Upper lobe of left lung (tissue), 6 donors: ENCODE results near the gene PRRG2. TPM values are rescaled to one million over a fixed set of nuclear protein-coding genes. Genes with fewer than 3 reads are reported as not detected.

Source experiments
- ATAC-seq, 2 donors: fragments of 200-7000 bp; cut with Tn5 transposase; one replicate each; pipeline ENCODE4 v1.9.1; 2022; ENCODE audit warnings: mild to moderate bottlenecking in 2 of 2, moderate library complexity in 2 of 2; ENCODE audit not compliant: low FRiP score in 2 of 2
- DNase-seq, 2 donors: peaks; one replicate each; pipeline ENCODE4 v3.0.0-alpha.2; 2019 to 2020
- H3K27ac ChIP-seq, 4 donors: fragments of 200-600 bp; sonication (generic); one replicate each; pipeline ENCODE4 v1.5.1; 2016 to 2019
- H3K27me3 ChIP-seq, 4 donors: fragments of 200-600 bp; sonication (generic); one replicate each; pipeline ENCODE4 v1.5.1; 2017 to 2019
- H3K36me3 ChIP-seq, 4 donors: fragments of 200-600 bp; sonication (generic); one replicate each; pipeline ENCODE4 v1.5.1; 2016 to 2019
- H3K4me1 ChIP-seq, 4 donors: fragments of 200-600 bp; sonication (generic); one replicate each; pipeline ENCODE4 v1.5.1; 2018 to 2019
- H3K4me3 ChIP-seq, 4 donors: fragments of 200-600 bp; sonication (generic); one replicate each; pipeline ENCODE4 v1.5.1; 2017 to 2019; ENCODE audit warnings: mild to moderate bottlenecking in 2 of 4, moderate library complexity in 1 of 4
- H3K9me3 ChIP-seq, 4 donors: fragments of 200-600 bp; sonication (generic); one replicate each; pipeline ENCODE4 v1.5.1; 2018 to 2019
- EP300 ChIP-seq, 4 donors: sonication (generic); formaldehyde crosslinking; IDR thresholded peaks; one replicate each; pipeline ENCODE4 v1.5.1; 2017; ENCODE audit warnings: antibody characterized with exemption in 4 of 4, control low read depth in 2 of 4
- POLR2A ChIP-seq, 4 donors: fragments of 450-650 bp; IDR thresholded peaks; one replicate each; pipeline ENCODE4 v1.5.1; 2016 to 2017; ENCODE audit warnings: antibody characterized with exemption in 4 of 4, mild to moderate bottlenecking in 2 of 4
- POLR2AphosphoS5 ChIP-seq, 2 donors: sonication (generic); formaldehyde crosslinking; IDR thresholded peaks; one replicate each; pipeline ENCODE4 v1.5.1; 2017; ENCODE audit warnings: antibody characterized with exemption in 2 of 2
- WGBS, 2 donors: methylation state at CpG; one replicate each; pipeline ENCODE4 v1.1.5; 2017 to 2018; 5-methylcytosine and 5-hydroxymethylcytosine counted together
- total RNA-seq, 6 donors: library from RNA; depleted of rRNA in 4 of 6; stranded (reverse); fragments of >200 nt in 4 of 6; gene quantifications; one replicate each; pipeline versions ENCODE4 v1.1.0 to v1.2.1, GENCODE V29; 2016 to 2021
- TF ChIP-seq, protein P1 (sequence below), 6 experiments: fragments of 450-650 bp in 4 of 6; fragments of 200-600 bp in 2 of 6; sonication (generic) in 2 of 6; IDR thresholded peaks; one replicate each; pipeline ENCODE4 v1.5.1; 2016 to 2019; ENCODE audit warnings: antibody characterized with exemption in 6 of 6
- donor health status: DM: no; HTN: no; CAD: no; lungs with moderate emphysema.
- donor health status: DM: no; HTN: yes; CAD: no; lungs with severe emphysema.

Gene PRRG2
- total RNA-seq, 6 donors from 2014 or later = 3.8 to 10.0 (median 7.1) TPM

DNA sequence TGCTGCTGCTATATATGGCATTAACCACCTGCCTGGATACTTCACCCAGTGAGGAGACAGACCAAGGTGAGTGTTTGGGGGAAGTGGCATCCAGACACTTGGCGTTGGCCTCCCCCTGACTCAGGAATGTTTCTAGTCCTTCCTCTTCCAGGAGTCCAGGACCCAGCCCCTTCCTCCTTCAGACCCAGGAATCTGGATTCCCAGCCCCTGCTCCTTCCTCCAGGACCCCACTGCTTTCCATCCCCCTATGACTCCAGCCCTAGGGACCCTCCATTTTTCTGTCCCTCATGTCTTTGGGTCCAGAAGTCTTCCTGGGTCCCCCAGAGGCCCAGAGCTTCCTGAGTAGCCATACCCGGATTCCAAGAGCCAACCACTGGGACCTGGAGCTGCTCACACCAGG is 2.1 kb downstream of the PRRG2 start:
- DNase-seq (no peak), ATAC-seq (no peak)
- 32 to 59% methylated on average over 2 of the region's 2 CpGs for WGBS, 2 donors
- Histone ChIP-seq H3K27me3 (no peaks in the 10 kb centered on the region), H3K36me3 (no peaks in the 10 kb centered on the region), H3K9me3 (no peaks in the 10 kb centered on the region), H3K27ac (no peak overlapping the region), H3K4me1 (peaks cover 17 to 29% (median 20%) of the 10 kb centered on the region in 4 donors), H3K4me3 (no peak overlapping the region)
- TF ChIP-seq EP300 (IDR thresholded peaks at IDR 0.05) = no peak
- TF ChIP-seq, protein P1, sequence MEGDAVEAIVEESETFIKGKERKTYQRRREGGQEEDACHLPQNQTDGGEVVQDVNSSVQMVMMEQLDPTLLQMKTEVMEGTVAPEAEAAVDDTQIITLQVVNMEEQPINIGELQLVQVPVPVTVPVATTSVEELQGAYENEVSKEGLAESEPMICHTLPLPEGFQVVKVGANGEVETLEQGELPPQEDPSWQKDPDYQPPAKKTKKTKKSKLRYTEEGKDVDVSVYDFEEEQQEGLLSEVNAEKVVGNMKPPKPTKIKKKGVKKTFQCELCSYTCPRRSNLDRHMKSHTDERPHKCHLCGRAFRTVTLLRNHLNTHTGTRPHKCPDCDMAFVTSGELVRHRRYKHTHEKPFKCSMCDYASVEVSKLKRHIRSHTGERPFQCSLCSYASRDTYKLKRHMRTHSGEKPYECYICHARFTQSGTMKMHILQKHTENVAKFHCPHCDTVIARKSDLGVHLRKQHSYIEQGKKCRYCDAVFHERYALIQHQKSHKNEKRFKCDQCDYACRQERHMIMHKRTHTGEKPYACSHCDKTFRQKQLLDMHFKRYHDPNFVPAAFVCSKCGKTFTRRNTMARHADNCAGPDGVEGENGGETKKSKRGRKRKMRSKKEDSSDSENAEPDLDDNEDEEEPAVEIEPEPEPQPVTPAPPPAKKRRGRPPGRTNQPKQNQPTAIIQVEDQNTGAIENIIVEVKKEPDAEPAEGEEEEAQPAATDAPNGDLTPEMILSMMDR (IDR thresholded peaks at IDR 0.05) = no peak
- no peak for TF ChIP-seq POLR2A (IDR thresholded peaks at IDR 0.05)
- TF ChIP-seq POLR2AphosphoS5 (IDR thresholded peaks at IDR 0.05) = no peak

DNA sequence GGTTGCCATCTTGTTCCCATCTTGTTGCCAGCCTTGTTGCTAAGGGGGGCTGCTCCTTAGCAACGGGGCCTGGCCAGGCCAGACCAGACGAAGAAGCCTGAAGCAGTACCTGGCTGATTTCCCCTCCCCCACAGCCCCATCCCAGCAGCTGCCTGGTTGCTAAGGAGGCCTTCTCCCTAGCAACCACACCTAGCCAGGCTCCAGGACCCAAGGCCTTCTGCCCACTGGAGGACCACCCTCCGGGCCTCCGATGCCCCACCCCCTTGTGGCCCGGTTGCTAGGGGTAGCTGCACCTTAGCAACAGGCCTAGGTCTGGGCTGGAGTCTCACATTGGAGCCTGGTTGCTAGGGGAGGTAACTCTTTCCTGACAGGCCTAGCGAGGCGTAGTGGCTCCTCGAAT is 3.9 kb downstream of the PRRG2 start:
- H3K4me3 ChIP-seq = no peak overlapping the region
- no peak overlapping the region for H3K27ac ChIP-seq
- H3K4me1 ChIP-seq = peaks cover 7 to 17% (median 13%) of the 10 kb centered on the region in 4 donors
- no peaks in the 10 kb centered on the region for H3K27me3 ChIP-seq
- TF ChIP-seq POLR2A (IDR thresholded peaks at IDR 0.05) (no peak), EP300 (IDR thresholded peaks at IDR 0.05) (no peak), POLR2AphosphoS5 (IDR thresholded peaks at IDR 0.05) (no peak)
- TF ChIP-seq, protein P1 (IDR thresholded peaks at IDR 0.05) = no peak
- 74% methylated on average over 8 of the region's 8 CpGs; no CpG with 5 or more reads in 1 of the 2 donors for WGBS, 2 donors
- ATAC-seq (no peak), DNase-seq (no peak)
- H3K9me3 ChIP-seq = no peaks in the 10 kb centered on the region
- no peaks in the 10 kb centered on the region for H3K36me3 ChIP-seq

DNA sequence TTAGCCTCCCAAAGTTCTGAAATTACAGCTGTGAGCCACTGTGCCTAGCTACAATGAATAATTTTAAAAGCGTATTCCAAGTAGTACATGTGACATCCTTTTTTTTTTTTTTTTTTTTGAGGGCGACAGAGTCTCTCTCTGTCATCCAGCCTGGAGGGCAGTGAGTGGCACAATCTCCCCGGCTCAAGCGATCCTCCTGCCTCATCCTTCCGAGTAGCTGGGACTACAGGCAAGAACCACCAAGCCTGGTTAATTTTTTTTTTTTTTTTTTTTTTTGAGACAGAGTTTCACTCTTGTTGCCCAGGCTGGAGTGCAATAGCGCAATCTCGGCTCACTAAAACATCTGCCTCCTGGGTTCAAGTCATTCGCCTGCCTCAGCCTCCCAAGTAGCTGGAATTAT is 6.1 kb downstream of the PRRG2 start:
- Histone ChIP-seq H3K27ac (no peak overlapping the region), H3K36me3 (no peaks in the 10 kb centered on the region), H3K27me3 (no peaks in the 10 kb centered on the region), H3K4me1 (peaks cover 0 to 13% (median 8%) of the 10 kb centered on the region in 4 donors), H3K9me3 (no peaks in the 10 kb centered on the region), H3K4me3 (no peak overlapping the region)
- DNase-seq (no peak), ATAC-seq (no peak)
- no peak for TF ChIP-seq EP300 (IDR thresholded peaks at IDR 0.05)
- TF ChIP-seq, protein P1 (IDR thresholded peaks at IDR 0.05) = no peak
- TF ChIP-seq POLR2A (IDR thresholded peaks at IDR 0.05) = no peak
- TF ChIP-seq POLR2AphosphoS5 (IDR thresholded peaks at IDR 0.05) = no peak
- 82 to 89% methylated on average over 8 of the region's 8 CpGs for WGBS, 2 donors

DNA sequence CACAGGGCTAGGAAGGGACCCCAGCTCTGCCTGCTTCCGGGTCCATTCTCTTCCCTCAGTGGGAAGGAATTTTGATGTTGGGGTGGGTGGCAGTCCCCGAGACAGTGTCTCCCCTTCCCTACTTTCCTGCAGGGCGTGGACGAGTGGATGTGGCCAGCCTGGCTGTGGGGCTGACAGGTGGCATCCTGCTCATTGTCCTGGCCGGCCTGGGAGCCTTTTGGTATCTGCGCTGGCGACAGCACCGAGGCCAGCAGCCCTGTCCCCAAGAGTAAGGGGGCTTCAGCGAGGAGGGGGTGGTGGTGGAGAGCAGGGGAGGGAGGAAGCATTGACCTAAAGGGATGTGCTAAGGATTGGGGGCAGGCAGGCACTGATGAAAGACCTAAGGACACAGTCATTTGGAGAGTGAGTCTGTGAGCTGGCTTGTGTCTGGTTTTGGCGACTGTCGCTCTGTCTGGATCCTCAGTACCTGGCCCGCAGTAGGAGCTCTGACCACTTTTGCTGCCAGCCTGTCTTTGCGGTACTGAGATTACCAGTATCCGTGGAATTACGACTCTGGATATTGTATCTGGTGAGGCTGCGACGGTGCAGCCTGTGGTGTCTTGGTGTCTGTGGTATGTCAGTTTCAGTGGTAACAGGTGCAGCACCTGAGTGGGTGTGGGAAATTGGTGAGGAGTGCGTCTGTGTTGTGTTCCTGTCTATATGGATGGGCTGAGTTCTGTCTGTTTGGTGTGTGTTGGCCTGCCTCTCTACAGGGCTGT is 7.4 kb downstream of the PRRG2 start:
- TF ChIP-seq POLR2AphosphoS5 (IDR thresholded peaks at IDR 0.05) (no peak), EP300 (IDR thresholded peaks at IDR 0.05) (no peak), POLR2A (IDR thresholded peaks at IDR 0.05) (no peak)
- TF ChIP-seq, protein P1 (IDR thresholded peaks at IDR 0.05) = no peak
- no peak overlapping the region for H3K27ac ChIP-seq
- WGBS, 2 donors = 78 to 87% methylated on average over 17 to 18 of the region's 18 CpGs
- ATAC-seq = no peak
- H3K27me3 ChIP-seq = no peaks in the 10 kb centered on the region
- H3K36me3 ChIP-seq = no peaks in the 10 kb centered on the region
- DNase-seq = peak in 1 of 2 donors; percentile 46
- H3K4me3 ChIP-seq = no peak overlapping the region
- H3K9me3 ChIP-seq = no peaks in the 10 kb centered on the region
- H3K4me1 ChIP-seq = peaks cover 11 to 26% (median 20%) of the 10 kb centered on the region in 4 donors
